ENCODE data around the gene ABCD3. TPM values are rescaled to one million over a fixed set of nuclear protein-coding genes. Genes with fewer than 3 reads are reported as not detected.

ABCD3 gene
- total RNA-seq, 4 donors from 2014 or later: 37.2 to 88.3 (median 58.1) TPM

- in situ Hi-C loops (cut with MboI; ENCODE audit: low pct_ligation_motif_present in 1 of 4, low pct_unique_long_range_greater_than_20kb in 1 of 4, low sequenced_read_pairs in 3 of 4) (no loop called here), intact Hi-C loops (cut with DNase I; ENCODE audit: low total_unique reads) (no loop called here)
- H3K4me3 ChIP-seq: no peak overlapping the region
- H3K27me3 ChIP-seq: no peaks in the 10 kb centered on the region
- TF ChIP-seq POLR2A (IDR thresholded peaks at IDR 0.05) (no peak), EP300 (IDR thresholded peaks at IDR 0.05; ENCODE audit: low read depth) (no peak), POLR2AphosphoS5 (IDR thresholded peaks at IDR 0.05) (no peak), CTCF (IDR thresholded peaks at IDR 0.05) (no peak)
- no peak overlapping the region for H3K27ac ChIP-seq
- DNase-seq: no peak
- H3K4me1 ChIP-seq: no peaks in the 10 kb centered on the region
- no peaks in the 10 kb centered on the region for H3K9me3 ChIP-seq
- no peaks in the 10 kb centered on the region for H3K36me3 ChIP-seq
- 20 to 27% methylated on average over 1 of the region's 1 CpG for WGBS, 2 donors (ENCODE audit: low coverage in 1 of 2)
Observed at GRCh38 chr1:94411237-94411636, 7.0 kb upstream of the ABCD3 start.

- no peak for DNase-seq
- peaks cover 6 to 10% (median 8%) of the 10 kb centered on the region in 4 donors for H3K4me1 ChIP-seq
- intact Hi-C loops (cut with DNase I; ENCODE audit: low total_unique reads) (no loop called here), in situ Hi-C loops (cut with MboI; ENCODE audit: low pct_ligation_motif_present in 1 of 4, low pct_unique_long_range_greater_than_20kb in 1 of 4, low sequenced_read_pairs in 3 of 4) (no loop called here)
- WGBS, 2 donors (ENCODE audit: low coverage in 1 of 2): 78 to 89% methylated on average over 2 of the region's 2 CpGs
- TF ChIP-seq CTCF (IDR thresholded peaks at IDR 0.05) (no peak), POLR2AphosphoS5 (IDR thresholded peaks at IDR 0.05) (no peak), EP300 (IDR thresholded peaks at IDR 0.05; ENCODE audit: low read depth) (no peak), POLR2A (IDR thresholded peaks at IDR 0.05) (no peak)
- no peaks in the 10 kb centered on the region for H3K36me3 ChIP-seq
- H3K27me3 ChIP-seq: no peaks in the 10 kb centered on the region
- H3K4me3 ChIP-seq: no peak overlapping the region
- H3K9me3 ChIP-seq: no peaks in the 10 kb centered on the region
- H3K27ac ChIP-seq: no peak overlapping the region
Observed at GRCh38 chr1:94413311-94413710, 4.9 kb upstream of the ABCD3 start.

- DNase-seq: peak; percentile 23
- Histone ChIP-seq H3K4me3 (peak overlapping the region; percentile 27 to 92 (median 89)), H3K27me3 (no peaks in the 10 kb centered on the region), H3K9me3 (no peaks in the 10 kb centered on the region), H3K27ac (peak overlapping the region; percentile 94 to 95 (median 95)), H3K36me3 (no peaks in the 10 kb centered on the region), H3K4me1 (peaks cover 16 to 39% (median 32%) of the 10 kb centered on the region in 4 donors)
- no peak for TF ChIP-seq EP300 (IDR thresholded peaks at IDR 0.05; ENCODE audit: low read depth)
- no peak for TF ChIP-seq CTCF (IDR thresholded peaks at IDR 0.05)
- TF ChIP-seq POLR2A (IDR thresholded peaks at IDR 0.05): no peak
- no peak for TF ChIP-seq POLR2AphosphoS5 (IDR thresholded peaks at IDR 0.05)
- in situ Hi-C loops (cut with MboI; ENCODE audit: low pct_ligation_motif_present in 1 of 4, low pct_unique_long_range_greater_than_20kb in 1 of 4, low sequenced_read_pairs in 3 of 4): no loop called here
- intact Hi-C loops (cut with DNase I; ENCODE audit: low total_unique reads): no loop called here
- WGBS, 2 donors (ENCODE audit: low coverage in 1 of 2): 28 to 42% methylated on average over 11 to 15 of the region's 15 CpGs
Observed at GRCh38 chr1:94416901-94417727, 1.1 kb upstream of the ABCD3 start.

GRCh38 chr1:94417728-94417977 is 536 bp upstream of the ABCD3 start:
- H3K27me3 ChIP-seq: no peaks in the 10 kb centered on the region
- H3K36me3 ChIP-seq: no peaks in the 10 kb centered on the region
- TF ChIP-seq CTCF (IDR thresholded peaks at IDR 0.05) (no peak), POLR2A (IDR thresholded peaks at IDR 0.05) (no peak), POLR2AphosphoS5 (IDR thresholded peaks at IDR 0.05) (no peak), EP300 (IDR thresholded peaks at IDR 0.05; ENCODE audit: low read depth) (no peak)
- intact Hi-C loops (cut with DNase I; ENCODE audit: low total_unique reads): no loop called here
- peak overlapping the region; percentile 27 to 92 (median 89) for H3K4me3 ChIP-seq
- in situ Hi-C loops (cut with MboI; ENCODE audit: low pct_ligation_motif_present in 1 of 4, low pct_unique_long_range_greater_than_20kb in 1 of 4, low sequenced_read_pairs in 3 of 4): no loop called here
- peak overlapping the region; percentile 94 to 95 (median 95) for H3K27ac ChIP-seq
- 5 to 6% methylated on average over 8 to 9 of the region's 9 CpGs for WGBS, 2 donors (ENCODE audit: low coverage in 1 of 2)
- DNase-seq: no peak
- no peaks in the 10 kb centered on the region for H3K9me3 ChIP-seq
- peaks cover 16 to 45% (median 36%) of the 10 kb centered on the region in 4 donors for H3K4me1 ChIP-seq
